T-helper 17 cell (primary cell): ENCODE measurements around the gene RAI2. TPM values are rescaled to one million over a fixed set of nuclear protein-coding genes. Genes with fewer than 3 reads are reported as not detected.

ENCODE experiments used
- ATAC-seq: fragments of 150-1000 bp; cut with Tn5 transposase; 2 replicates; pipeline ENCODE4 v1.10.0; 2021; ENCODE audit warnings: mild to moderate bottlenecking, moderate library complexity
- DNase-seq, 3 donors: peaks; one replicate each; pipeline versions ENCODE4 v3.0.0 to v3.0.0-alpha.2; 2020 to 2021
- H3K9me3 ChIP-seq: one replicate; pipeline ENCODE4 v1.7.0; 2013; ENCODE audit warnings: low read length, mild to moderate bottlenecking; ENCODE audit not compliant: control insufficient read depth, poor library complexity, severe bottlenecking
- H3K27ac Mint-ChIP-seq: one replicate; pipeline ENCODE4 v1.8.0; 2022; ENCODE audit warnings: mild to moderate bottlenecking, moderate library complexity, mixed read lengths
- H3K27me3 Mint-ChIP-seq: one replicate; pipeline ENCODE4 v1.8.0; 2022; ENCODE audit warnings: mixed read lengths
- H3K36me3 Mint-ChIP-seq: one replicate; pipeline ENCODE4 v1.8.0; 2022; ENCODE audit warnings: low read depth, mixed read lengths
- H3K4me1 Mint-ChIP-seq: one replicate; pipeline ENCODE4 v1.8.0; 2022; ENCODE audit warnings: mild to moderate bottlenecking, mixed read lengths
- H3K4me3 Mint-ChIP-seq: one replicate; pipeline ENCODE4 v1.8.0; 2022; ENCODE audit warnings: mild to moderate bottlenecking, moderate library complexity, mixed read lengths
- total RNA-seq, 4 donors: library from RNA in 2 of 4; stranded (reverse) in 2 of 4; gene quantifications; one replicate each; pipeline ENCODE4 v1.2.3 and lab custom pipeline; 2022 to 2026

Gene RAI2
- total RNA-seq, 2 donors from 2014 or later = 0.18 to 0.72 TPM

- H3K4me3 Mint-ChIP-seq = no peak overlapping the region
- H3K27ac Mint-ChIP-seq = no peak overlapping the region
- no peaks in the 10 kb centered on the region for H3K36me3 Mint-ChIP-seq
- no peak for ATAC-seq
- H3K4me1 Mint-ChIP-seq = no peaks in the 10 kb centered on the region
- no peak for DNase-seq
- H3K27me3 Mint-ChIP-seq = peaks cover 8% of the 10 kb centered on the region
- no peaks in the 10 kb centered on the region for H3K9me3 ChIP-seq
Measured at GRCh38 chrX:17846045-17846444, 15.1 kb downstream of the RAI2 start.

GRCh38 chrX:17844236-17844635, 16.9 kb downstream of the RAI2 start:
- no peaks in the 10 kb centered on the region for H3K4me1 Mint-ChIP-seq
- no peaks in the 10 kb centered on the region for H3K36me3 Mint-ChIP-seq
- no peak for DNase-seq
- no peak overlapping the region for H3K4me3 Mint-ChIP-seq
- no peak for ATAC-seq
- H3K27ac Mint-ChIP-seq = no peak overlapping the region
- H3K9me3 ChIP-seq = no peaks in the 10 kb centered on the region
- H3K27me3 Mint-ChIP-seq = peaks cover 8% of the 10 kb centered on the region

GRCh38 chrX:17842769-17843525, 18.2 kb downstream of the RAI2 start:
- ATAC-seq = no peak
- H3K4me1 Mint-ChIP-seq = no peaks in the 10 kb centered on the region

GRCh38 chrX:17839269-17839668, 21.8 kb downstream of the RAI2 start:
- Mint-ChIP-seq H3K36me3 (no peaks in the 10 kb centered on the region), H3K27ac (no peak overlapping the region), H3K4me1 (no peaks in the 10 kb centered on the region), H3K27me3 (peaks cover 8% of the 10 kb centered on the region), H3K4me3 (no peak overlapping the region)
- DNase-seq = no peak
- no peak for ATAC-seq
- H3K9me3 ChIP-seq = no peaks in the 10 kb centered on the region

More at GRCh38 chrX:17842769-17843525, 18.2 kb downstream of the RAI2 start:
- no peaks in the 10 kb centered on the region for H3K9me3 ChIP-seq
- Mint-ChIP-seq H3K27me3 (peaks cover 8% of the 10 kb centered on the region), H3K36me3 (no peaks in the 10 kb centered on the region), H3K27ac (no peak overlapping the region), H3K4me3 (no peak overlapping the region)
- no peak for DNase-seq

- H3K9me3 ChIP-seq = no peaks in the 10 kb centered on the region
- no peak for ATAC-seq
- peaks cover 5% of the 10 kb centered on the region for H3K27me3 Mint-ChIP-seq
- DNase-seq = no peak
- H3K27ac Mint-ChIP-seq = no peak overlapping the region
- H3K4me1 Mint-ChIP-seq = no peaks in the 10 kb centered on the region
- H3K36me3 Mint-ChIP-seq = no peaks in the 10 kb centered on the region
- no peak overlapping the region for H3K4me3 Mint-ChIP-seq
Measured at GRCh38 chrX:17836830-17837229, 24.3 kb downstream of the RAI2 start.

GRCh38 chrX:17833954-17834353, 27.1 kb downstream of the RAI2 start:
- Mint-ChIP-seq H3K27ac (peak overlapping the region; percentile 61), H3K4me3 (no peak overlapping the region), H3K27me3 (no peaks in the 10 kb centered on the region), H3K36me3 (no peaks in the 10 kb centered on the region), H3K4me1 (no peaks in the 10 kb centered on the region)
- ATAC-seq = no peak
- no peaks in the 10 kb centered on the region for H3K9me3 ChIP-seq
- no peak for DNase-seq

- Mint-ChIP-seq H3K4me1 (no peaks in the 10 kb centered on the region), H3K27me3 (no peaks in the 10 kb centered on the region), H3K27ac (no peak overlapping the region), H3K4me3 (no peak overlapping the region), H3K36me3 (no peaks in the 10 kb centered on the region)
- DNase-seq (no peak), ATAC-seq (no peak)
- no peaks in the 10 kb centered on the region for H3K9me3 ChIP-seq
Measured at GRCh38 chrX:17831255-17831654, 29.8 kb downstream of the RAI2 start.

- DNase-seq = no peak
Measured at GRCh38 chrX:17830211-17830610, 30.9 kb downstream of the RAI2 start.

GRCh38 chrX:17829566-17829965, 31.5 kb downstream of the RAI2 start:
- no peak for ATAC-seq
- H3K27me3 Mint-ChIP-seq = no peaks in the 10 kb centered on the region

More at GRCh38 chrX:17830211-17830610, 30.9 kb downstream of the RAI2 start:
- H3K9me3 ChIP-seq = no peaks in the 10 kb centered on the region
- no peak for ATAC-seq
- Mint-ChIP-seq H3K4me3 (no peak overlapping the region), H3K27me3 (no peaks in the 10 kb centered on the region), H3K27ac (no peak overlapping the region), H3K4me1 (no peaks in the 10 kb centered on the region), H3K36me3 (no peaks in the 10 kb centered on the region)

GRCh38 chrX:17828171-17828570, 32.9 kb downstream of the RAI2 start:
- no peaks in the 10 kb centered on the region for H3K36me3 Mint-ChIP-seq
- ATAC-seq (no peak), DNase-seq (no peak)
- H3K4me1 Mint-ChIP-seq = no peaks in the 10 kb centered on the region
- no peaks in the 10 kb centered on the region for H3K9me3 ChIP-seq
- H3K27ac Mint-ChIP-seq = no peak overlapping the region
- H3K27me3 Mint-ChIP-seq = no peaks in the 10 kb centered on the region
- H3K4me3 Mint-ChIP-seq = no peak overlapping the region

More at GRCh38 chrX:17829566-17829965, 31.5 kb downstream of the RAI2 start:
- H3K36me3 Mint-ChIP-seq = no peaks in the 10 kb centered on the region
- no peaks in the 10 kb centered on the region for H3K9me3 ChIP-seq
- no peak for DNase-seq
- no peak overlapping the region for H3K4me3 Mint-ChIP-seq
- no peaks in the 10 kb centered on the region for H3K4me1 Mint-ChIP-seq
- no peak overlapping the region for H3K27ac Mint-ChIP-seq

- no peaks in the 10 kb centered on the region for H3K9me3 ChIP-seq
- no peaks in the 10 kb centered on the region for H3K36me3 Mint-ChIP-seq
- no peaks in the 10 kb centered on the region for H3K4me1 Mint-ChIP-seq
- DNase-seq (no peak), ATAC-seq (no peak)
- no peak overlapping the region for H3K4me3 Mint-ChIP-seq
- no peaks in the 10 kb centered on the region for H3K27me3 Mint-ChIP-seq
- H3K27ac Mint-ChIP-seq = no peak overlapping the region
Measured at GRCh38 chrX:17826609-17827496, 34.2 kb downstream of the RAI2 start.

- H3K4me3 Mint-ChIP-seq = no peak overlapping the region
- no peaks in the 10 kb centered on the region for H3K4me1 Mint-ChIP-seq
Measured at GRCh38 chrX:17824980-17825379, 36.1 kb downstream of the RAI2 start.

GRCh38 chrX:17822351-17822750, 38.7 kb downstream of the RAI2 start:
- no peaks in the 10 kb centered on the region for H3K9me3 ChIP-seq
- Mint-ChIP-seq H3K27me3 (no peaks in the 10 kb centered on the region), H3K36me3 (no peaks in the 10 kb centered on the region), H3K4me1 (no peaks in the 10 kb centered on the region), H3K4me3 (no peak overlapping the region), H3K27ac (no peak overlapping the region)
- ATAC-seq = no peak
- no peak for DNase-seq

More at GRCh38 chrX:17824980-17825379, 36.1 kb downstream of the RAI2 start:
- no peak overlapping the region for H3K27ac Mint-ChIP-seq
- no peaks in the 10 kb centered on the region for H3K27me3 Mint-ChIP-seq
- DNase-seq = no peak
- no peaks in the 10 kb centered on the region for H3K36me3 Mint-ChIP-seq
- no peak for ATAC-seq
- H3K9me3 ChIP-seq = no peaks in the 10 kb centered on the region
